NCI-H82 (cell line): ENCODE measurements around the gene CEP63.
"Not testable (repeated sequence)": the region's sequence is repeated elsewhere in the genome, so short reads cannot be mapped to it uniquely, and the experiment has no call there.

Experiments used
- DNase-seq: peaks from one replicate; lab custom pipeline; 2025; lab: John Stamatoyannopoulos, UW

Gene CEP63

DNA sequence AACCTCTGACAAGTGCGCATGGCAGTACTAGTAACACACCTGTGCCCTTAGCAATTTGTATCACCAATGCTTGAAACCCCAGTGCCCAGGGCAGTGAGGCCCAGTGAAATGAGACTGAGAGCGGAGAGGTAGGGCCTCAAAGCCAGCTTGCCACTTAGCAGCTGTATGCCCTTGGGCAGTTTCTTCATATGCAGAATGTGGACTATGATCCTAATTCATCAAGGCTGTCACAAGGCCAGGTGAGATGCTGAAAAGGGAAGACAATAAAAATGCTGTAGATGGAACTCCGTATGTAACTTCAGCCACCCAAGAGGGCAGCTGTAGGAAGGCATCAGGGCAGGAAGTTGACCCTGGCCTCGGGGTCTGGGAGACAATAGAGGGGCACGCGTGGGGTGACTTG lies 90.6 kb downstream of the CEP63 start:
- DNase-seq = no peak

DNA sequence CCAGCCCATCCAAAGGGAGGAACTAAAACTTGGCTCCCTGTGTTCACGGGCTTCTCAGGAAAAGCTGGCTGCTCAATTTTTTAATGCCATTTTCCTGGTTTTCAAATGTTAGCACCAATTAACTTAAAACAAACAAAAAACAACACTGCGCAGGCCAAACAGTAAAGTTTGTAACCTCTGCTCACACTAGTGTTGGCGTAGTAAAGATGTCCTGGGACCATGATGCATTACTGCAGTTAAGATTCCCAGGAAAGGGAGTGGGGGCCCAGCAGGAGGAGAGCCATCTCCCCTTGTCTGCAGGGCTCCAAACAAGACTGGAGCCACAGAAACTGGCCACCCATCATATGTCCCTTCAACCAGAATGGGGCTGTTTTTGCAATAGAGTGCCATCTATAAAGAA lies 91.0 kb downstream of the CEP63 start:
- no peak for DNase-seq

DNA sequence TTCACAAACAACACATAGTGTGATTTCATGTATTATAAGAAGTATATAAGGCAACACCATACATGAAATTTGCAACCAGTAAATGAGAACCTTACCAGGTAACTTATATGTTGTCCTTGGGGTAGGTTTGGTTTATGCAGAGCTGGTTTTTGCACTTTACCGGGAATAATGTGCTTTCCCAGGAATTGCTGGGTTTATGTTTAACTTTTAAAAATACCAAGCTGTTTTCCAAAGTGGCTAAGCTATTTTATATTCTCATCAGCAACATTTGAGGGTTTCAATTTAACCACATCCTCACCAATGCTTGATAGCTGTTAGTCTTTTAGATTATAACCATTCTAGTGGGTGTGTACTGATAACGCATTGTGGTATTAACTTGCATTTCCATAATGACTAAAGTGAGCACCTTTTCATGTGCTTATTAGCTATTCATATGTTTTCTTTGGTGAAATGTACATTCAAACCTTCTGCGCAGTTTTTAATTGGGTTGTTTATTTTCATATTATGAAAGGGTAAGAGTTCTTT lies 93.3 kb downstream of the CEP63 start:
- no peak for DNase-seq

DNA sequence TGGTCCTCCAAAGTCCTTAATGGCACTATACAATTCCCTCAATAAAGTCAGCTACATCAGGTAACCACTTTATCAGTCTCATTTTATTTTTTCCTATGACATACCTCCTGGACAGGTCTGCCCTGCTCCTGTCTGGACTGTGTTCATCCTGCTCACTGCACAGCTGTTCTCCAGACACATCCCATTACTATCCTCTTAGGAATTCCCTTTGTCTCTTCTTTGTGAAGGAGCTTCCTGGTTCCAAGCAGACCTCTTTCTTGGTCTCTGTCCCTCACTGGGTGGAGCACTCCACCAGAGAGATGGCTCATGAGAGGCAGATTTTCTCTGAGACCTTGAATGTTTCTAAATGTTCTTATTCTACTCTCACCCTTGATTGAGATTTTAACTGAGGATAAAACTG lies 104.9 kb downstream of the CEP63 start:
- DNase-seq = no peak

DNA sequence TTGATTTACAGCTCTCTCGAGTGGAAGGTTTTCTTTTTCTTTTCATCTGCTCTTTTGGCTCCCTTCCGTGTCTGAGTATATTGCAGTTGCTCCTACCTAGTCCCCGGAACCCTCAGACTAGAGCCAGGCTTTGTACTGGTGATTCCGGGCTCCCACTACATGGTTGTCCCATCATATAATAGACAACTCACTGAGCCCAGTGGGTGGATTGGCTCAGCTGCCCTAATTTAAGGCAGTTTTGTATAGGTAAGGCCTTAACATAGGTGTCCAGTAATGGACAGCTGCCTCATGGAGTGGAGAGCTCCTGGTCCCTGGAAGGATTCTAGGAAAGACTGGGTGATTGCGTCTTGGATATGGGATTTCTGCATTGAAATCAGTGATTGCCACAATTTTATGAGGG lies 106.9 kb downstream of the CEP63 start:
- no peak for DNase-seq

DNA sequence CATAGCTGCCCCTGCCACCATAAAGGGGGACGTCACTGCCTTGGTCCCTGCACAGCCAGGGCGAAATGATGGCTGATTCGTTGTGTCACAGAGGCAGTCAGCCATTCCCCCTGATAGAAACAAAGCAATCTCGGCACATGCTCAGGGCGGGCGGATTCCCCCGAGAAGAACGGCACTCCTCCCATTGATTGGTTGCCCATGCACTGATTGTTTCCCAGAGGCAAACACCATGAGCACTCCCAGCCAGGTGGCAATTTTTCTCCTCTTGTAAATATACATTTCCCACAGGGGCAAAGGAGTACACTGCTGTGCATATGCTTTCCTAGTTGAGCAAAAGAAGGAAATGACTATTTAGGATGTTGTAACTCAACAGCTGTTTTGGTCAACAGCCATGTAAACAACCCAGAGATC lies 108.5 kb downstream of the CEP63 start:
- no peak for DNase-seq

DNA sequence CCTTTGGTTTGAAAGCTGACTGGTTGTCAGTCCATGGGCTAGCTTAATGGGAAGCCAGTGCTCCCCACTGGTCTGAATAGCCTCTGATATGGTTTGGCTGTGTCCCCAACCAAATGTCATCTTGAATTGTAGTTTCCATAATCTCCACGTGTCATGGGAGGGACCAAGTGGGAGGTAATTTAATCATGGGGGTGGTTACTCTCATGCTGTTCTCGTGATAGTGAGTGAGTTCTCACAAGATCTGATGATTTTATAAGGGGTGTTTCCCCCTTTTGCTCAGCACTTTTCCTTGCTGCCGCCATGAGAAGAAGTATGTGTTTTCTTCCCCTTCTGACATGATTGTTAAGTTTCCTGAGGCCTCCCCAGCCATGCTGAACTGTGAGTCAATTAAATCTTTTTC lies 109.1 kb downstream of the CEP63 start:
- DNase-seq = not testable (repeated sequence)

DNA sequence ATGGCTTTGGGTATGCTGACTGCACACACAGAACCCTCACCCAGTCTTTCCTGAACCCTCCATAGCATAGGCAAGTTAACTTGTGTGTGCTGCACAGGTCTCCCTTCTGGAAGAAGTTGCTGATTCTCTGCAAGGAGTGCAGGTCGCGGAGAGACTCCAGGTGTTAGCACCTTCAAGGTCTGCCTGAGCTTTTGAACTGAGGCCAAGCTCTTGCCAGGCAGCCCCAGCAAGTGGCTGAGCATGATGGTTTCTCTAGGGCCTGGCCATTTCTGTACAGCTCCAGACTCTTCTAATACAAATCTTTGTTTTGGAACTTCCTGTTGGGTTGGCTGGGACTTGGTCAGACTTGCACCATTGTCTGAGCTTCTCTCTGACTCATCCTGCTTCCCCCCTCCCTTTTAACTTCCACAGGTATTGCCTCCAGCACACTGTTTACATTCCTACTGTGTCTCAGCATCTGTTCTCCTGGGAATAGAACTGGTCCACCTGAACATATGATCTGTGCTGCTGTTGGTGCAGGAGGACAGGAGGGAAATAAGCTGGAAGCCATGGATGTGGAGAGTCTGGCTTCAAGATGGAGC lies 111.6 kb downstream of the CEP63 start:
- no peak for DNase-seq

DNA sequence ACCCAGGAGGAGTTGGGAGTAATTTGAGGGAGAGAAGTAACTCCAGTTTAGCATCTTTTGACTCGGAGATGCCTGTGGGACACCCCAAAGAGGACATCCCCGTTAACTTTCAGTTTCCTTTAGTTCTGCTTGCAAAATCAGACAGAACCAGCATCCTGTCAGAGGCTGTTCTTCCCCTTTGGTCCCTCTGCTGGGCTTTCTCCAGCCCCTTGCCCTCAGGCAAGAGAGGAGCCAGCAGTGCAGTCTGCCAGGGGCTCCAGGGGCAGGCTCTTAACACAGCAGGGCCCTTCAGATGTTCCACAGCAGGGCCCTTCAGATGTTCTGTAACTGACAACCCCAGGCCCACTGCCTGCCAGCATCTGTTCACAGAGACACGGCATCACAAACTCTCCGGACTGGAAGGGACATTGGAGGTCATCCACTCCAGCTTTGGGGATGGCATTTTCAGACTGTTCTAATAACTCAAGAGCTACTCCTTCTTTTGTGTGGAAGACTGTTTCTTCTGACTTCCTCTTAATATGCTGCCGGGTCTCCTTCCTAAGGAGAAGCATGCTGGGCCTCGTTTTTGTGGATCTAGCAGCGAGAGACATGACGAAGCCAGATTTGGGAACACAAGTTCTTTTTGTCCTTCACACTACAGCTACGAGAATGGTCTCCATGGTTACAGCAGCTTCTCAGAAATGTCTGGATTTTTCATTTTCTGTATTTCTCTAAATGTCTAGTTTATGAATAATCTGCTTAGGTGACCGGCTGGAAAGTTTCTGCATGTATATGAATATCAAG lies 113.1 kb downstream of the CEP63 start:
- DNase-seq = no peak

DNA sequence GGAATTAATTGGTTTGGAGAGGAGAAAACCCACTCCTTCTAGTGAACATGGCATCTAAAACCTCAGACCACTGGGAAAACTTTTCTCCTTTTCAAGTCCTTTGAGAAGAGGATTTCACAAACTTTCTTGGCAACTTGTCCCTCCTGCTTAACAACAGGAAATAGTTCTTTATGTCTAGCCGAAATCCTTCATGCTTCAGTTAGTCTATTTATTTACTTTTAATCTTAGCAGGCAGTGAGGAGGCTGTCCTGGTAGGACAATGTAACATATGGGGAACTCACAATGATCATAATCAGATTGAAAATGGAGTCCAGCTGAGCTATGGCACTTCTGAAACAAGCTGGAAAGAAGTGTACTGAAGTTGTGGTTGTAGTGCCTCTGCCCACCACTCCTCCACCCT lies 114.3 kb downstream of the CEP63 start:
- peak; percentile 46 for DNase-seq

DNA sequence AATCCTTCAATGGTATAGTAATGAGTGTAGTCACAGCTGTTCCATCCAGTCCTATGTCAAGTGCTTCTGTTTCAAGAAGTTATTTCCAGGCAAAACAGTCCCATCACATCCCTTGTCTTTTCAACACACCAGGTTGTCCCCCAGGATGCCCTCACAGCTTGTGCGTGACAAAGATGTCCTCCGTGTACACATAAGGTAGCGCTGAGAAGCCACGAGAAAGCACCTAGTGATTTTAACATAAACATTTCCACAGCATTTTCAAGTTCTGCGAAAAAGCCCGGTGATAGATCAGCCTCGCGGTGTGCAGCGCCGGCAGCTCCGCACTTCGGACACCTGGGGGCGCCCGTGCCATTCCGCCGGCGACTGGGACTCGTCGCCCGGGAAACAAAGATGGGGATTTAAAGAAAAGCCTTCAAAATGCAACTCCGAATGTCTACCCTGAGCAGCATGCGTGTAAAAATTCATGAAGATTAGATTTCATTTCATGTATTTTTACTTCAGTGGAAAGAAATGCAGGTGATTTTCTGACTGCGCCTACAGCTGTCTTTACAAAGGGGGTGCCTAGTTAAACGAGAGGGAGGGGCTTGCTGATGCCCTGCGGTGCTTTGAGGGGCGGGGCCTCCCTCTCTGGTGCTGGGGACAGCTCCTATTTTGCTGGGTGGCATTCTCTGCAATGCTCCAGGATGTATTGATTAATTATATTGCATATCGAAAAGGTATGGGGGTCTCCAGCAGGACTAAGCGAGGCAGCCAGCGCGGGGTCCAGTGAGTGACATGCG lies 115.0 kb downstream of the CEP63 start:
- peak; percentile 78 for DNase-seq

DNA sequence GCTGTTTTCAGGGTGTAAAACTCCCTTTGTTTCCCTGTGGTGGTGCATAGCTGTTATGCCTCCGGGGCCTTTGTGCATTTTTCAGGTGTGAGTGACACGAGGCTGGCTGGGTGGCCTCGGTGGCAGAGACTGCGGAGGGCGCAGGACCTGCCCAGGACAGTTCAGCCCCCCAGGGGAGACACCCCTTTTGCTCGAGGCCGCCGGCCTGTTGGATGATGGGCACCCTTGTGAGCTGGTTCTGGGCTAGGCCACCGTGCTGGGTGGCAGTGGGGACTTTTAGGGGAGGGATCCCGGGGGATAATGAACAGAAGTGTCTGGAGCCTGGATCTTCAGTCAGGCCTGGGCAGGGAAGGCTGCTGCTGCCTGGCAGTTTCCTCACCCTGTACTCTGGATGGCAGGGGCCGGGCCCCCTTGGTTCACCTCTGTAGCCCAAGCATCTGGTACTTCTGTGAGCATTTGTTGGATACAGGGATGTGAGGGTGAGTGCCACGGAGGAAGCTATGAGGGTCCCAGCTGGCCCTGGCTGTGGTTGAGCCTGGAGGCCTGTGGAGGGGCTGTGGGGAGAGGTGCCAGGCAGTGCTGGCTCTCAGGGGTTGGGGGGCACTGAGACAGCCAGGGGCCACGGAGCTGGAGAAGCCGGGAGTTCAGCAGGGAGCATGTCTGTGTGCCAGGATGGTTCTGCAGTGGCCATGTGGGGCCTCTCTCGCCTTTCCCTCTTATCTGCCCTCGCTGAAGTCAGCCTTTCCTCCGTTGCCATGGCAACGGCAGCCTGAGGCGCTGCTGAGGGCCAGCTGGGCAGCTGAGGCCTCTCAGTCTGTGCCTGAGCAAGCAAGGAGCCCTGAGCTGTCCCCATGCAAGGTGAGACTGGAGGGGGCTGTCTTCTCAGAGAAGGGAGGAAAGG lies 115.9 kb downstream of the CEP63 start:
- DNase-seq = peak; percentile 42

DNA sequence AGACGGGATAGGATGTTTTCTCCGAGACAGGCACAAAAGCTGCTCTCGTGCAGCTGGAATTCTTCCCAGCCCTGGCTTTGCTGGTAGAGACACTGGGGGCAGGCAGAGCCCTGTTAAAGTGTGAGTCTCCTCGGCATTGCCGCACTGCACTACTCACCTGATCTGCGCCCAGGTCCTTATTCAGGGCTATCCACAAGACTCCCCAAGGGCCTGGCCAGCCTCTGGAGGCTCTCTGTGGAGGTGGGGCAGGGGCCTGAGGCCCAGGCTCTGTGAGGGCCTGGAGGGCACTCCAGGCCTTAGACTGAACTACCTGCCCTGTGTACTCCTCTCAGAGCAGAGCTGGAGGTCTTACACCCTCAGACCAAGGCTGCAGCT lies 116.6 kb downstream of the CEP63 start:
- DNase-seq = no peak

DNA sequence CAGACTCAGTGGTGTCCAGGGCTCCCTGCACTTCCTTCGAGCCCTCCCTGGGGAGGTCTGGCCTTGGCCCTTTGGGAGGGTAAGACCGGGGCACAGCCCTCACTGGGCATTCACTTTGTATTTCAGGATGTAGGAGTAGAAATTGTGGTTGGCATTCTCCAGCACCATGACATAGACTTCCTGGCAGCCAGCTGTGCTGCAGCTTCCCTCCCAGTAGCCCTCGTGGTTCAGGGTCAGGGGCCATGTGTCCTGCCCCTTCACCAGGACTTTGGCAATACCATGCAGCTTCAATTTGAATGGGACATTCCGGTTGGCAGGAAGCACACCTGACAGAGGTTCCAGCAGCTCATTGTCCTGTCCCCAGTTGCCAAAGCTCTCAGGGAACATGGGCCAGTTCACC lies 117.6 kb downstream of the CEP63 start:
- DNase-seq = no peak

DNA sequence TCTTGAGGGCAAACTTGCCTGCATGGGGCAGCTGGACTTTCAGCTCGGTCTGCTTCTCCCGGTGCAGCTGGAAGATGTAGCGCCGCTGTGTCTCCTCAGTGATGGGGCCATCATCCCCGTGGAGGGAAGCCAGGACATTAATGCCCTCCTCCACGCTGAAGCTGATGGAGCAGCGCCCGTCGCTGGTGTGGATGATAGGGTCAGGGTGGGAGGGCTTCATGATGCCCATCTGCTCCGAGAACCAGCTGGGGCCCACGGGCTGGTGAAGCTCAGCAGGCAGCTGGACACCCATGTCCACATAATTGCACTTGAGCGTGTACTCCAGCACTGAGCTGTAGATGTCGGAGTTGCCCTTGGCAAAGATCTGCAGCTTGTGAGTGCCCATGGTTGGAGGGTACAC lies 118.1 kb downstream of the CEP63 start:
- no peak for DNase-seq

DNA sequence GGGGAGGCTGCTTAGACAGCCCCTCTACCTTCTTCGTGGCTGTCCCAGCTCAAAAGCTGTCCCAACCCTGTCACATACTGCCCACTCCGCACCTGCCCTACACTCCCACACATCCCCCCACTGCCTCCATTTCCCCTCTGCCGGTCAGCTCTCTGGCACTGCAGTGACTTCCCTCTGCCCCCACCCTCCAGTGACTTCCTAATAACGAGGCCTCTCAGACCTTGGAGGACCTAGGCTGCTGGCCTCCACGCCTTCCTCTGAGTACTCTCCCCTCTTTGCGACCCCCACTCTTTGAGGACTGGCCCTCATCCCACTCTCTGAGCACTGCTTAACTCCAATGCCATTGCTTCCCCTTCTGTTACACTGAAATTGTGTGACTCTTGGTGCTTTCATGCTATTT lies 119.7 kb downstream of the CEP63 start:
- no peak for DNase-seq

DNA sequence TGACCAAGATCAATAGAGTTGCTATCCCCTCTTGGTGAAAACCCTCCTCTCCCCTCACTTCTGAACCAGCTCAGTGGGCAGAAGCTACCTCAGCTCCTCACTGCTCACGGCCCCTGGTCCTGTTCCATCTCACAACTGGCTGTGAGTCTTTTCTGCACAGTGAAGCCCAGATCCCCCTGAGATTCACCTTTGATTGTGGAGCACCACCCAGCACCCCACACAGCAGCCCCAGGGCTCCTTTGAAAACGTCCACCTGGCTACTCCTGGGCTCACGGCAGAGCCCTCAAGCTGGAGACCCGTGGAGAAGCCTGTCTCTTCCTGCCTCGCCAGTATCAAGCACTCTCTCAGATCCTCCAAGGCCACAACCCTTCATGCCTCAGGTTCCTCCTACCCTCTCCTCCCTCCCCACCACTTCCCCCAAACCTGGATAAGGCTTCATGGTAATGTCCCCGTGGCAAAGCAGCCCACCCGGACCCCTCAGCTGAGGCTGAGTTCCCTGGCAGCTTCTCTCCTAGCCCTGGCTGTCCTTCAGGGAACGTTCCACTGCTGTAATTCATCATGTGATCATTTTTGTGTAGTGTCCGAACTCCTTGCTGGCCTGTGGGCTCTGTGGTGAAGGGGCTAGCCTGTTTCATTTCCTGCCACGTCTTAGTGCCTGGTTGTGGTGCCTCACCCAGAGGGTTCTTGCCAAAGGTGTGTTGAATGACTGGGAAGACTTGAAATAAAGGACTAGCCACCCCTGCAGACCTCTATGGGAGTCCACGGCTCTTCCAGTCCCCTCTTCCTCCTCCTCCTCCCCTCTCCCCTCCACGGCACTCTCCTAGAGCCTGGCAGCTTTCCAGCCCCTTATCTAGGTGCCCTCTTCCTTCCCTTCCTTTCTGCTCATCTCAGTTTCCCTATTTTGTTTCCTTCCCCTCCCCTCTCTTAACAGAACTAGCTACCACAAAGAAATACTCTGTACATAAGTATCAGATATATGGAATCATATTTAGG lies 120.5 kb downstream of the CEP63 start:
- DNase-seq = no peak

DNA sequence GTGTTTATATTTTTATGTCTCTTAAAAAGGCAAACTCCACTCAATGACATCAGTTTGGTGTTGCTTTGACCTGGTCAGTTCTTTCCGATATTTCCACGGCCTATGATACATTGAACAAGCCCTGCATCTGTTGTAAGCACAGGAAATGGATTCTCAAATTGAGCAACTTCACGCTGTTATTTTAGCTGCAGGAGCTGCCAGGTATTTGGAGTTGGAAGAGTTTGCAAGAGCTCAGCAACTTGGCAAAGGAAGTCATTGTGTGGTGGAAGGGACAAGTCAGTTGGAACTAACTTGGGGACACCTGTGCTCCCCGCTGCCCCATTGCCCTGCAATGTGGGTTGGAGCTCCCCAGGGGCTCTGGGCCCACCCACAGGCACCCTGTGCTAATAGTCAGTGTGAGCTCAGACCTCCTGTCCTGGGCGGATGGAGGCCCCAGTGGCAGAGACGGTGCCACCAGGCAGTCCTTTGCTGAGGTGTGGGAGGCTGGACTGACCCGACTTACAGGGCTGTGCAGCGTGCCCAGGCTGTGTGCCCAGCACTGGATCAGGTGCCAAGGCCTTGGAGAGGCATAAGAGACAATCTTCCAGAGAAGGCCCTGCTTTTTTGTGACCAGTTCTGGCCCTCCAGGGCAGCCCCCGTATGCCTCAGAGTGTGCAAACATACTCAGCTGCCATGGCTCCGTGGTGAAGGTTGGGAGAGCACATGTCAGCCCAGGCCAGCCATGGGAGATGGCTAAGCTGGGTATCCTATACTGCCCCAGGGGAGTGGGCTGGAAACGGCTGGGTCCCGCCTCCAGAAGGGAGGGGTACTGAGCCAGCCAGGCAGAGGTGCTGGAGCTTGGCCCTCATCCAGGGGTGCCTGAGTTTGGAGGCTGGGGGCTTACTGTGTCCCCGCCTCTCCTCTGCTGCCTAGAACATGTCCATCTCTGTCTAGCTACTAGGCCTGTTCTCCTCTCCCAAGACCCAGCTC lies 121.5 kb downstream of the CEP63 start:
- DNase-seq = no peak

DNA sequence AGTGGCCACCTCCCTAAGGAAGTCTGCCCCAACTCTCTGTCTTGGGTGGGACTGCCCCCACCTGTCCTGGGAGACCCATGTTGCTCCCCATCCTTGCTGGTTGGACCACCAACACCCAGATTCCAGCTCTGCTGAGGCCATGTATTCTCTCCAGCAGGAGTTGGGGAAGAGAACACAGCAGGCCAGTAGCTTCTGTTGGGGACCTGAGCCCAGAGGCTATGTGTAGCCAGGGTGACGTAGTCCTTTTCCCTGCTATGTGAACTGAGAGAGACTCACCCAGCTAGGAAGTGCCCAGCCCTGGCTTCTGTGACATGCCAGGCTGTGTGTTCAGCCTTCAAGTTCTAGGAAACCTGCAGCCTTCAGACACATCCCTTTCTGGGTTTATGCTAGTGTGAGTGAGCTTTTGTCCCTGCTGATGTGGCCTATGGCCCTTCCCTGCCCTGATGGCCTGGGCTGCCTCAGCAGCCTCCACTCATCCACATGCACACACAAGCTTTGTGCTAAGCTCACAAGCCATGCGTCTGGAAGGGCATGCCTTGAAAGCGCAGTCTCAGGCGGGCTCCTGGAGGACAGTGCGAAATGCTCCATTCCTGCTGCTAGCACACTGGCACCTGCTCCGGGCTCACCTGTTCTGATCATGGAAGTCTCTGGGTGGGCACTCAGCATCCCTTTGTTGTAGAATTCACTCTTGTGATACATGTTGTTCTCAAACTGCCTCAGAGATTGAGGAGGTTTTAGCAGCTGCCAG lies 122.3 kb downstream of the CEP63 start:
- DNase-seq = no peak
